ENCODE data around the gene MYLK3.

The MYLK3 gene

DNA sequence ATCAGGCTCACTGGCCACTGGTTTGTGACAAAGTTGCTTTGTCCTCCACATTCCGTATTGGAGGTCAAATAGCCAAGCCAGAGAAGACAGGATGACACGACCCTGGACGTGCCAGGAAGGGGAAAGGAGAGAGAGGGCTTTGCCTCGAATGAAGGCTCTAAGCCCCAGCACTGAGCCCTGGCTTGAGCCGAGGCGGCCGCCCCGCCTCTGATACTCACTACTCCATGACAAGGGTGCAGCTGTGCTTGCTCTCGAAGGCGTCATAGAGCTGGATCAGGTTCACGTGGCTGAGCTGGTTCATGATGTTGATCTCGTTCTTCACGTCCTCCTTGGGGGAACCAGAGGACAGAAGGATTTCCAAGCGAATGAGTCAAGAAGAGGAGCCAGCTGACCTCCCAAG, 19.3 kb downstream of the MYLK3 start:
- TF ChIP-seq, protein P1, sequence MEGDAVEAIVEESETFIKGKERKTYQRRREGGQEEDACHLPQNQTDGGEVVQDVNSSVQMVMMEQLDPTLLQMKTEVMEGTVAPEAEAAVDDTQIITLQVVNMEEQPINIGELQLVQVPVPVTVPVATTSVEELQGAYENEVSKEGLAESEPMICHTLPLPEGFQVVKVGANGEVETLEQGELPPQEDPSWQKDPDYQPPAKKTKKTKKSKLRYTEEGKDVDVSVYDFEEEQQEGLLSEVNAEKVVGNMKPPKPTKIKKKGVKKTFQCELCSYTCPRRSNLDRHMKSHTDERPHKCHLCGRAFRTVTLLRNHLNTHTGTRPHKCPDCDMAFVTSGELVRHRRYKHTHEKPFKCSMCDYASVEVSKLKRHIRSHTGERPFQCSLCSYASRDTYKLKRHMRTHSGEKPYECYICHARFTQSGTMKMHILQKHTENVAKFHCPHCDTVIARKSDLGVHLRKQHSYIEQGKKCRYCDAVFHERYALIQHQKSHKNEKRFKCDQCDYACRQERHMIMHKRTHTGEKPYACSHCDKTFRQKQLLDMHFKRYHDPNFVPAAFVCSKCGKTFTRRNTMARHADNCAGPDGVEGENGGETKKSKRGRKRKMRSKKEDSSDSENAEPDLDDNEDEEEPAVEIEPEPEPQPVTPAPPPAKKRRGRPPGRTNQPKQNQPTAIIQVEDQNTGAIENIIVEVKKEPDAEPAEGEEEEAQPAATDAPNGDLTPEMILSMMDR (IDR thresholded peaks at IDR 0.05; ENCODE audit: control insufficient read depth, insufficient read depth, low read depth, low read length, missing control alignments): no peak
- DNase-seq (ENCODE audit: low read depth): no peak
- H3K4me3 ChIP-seq (ENCODE audit: control insufficient read depth, low read depth, low read length): no peak overlapping the region

DNA sequence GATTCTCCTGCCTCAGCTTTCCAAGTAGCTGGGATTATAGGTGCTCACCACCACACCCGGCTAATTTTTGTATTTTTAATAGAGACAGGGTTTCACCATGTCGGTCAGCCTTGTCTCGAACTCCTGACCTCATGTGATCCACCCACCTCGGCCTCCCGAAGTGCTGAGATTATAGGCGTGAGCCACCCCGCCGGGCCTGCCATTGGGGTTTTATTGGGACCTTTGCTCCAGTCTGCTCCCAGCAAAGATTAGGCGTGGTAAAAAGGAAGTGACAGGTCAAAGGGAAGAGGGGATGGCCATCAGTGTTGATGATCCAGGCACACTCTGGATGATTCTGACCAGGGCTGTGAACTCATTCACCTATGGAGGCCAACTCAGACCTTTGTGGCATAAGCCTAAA, 20.5 kb downstream of the MYLK3 start:
- DNase-seq (ENCODE audit: low read depth): no peak
- H3K4me3 ChIP-seq (ENCODE audit: control insufficient read depth, low read depth, low read length): no peak overlapping the region
- TF ChIP-seq, protein P1 (IDR thresholded peaks at IDR 0.05; ENCODE audit: control insufficient read depth, insufficient read depth, low read depth, low read length, missing control alignments): no peak

DNA sequence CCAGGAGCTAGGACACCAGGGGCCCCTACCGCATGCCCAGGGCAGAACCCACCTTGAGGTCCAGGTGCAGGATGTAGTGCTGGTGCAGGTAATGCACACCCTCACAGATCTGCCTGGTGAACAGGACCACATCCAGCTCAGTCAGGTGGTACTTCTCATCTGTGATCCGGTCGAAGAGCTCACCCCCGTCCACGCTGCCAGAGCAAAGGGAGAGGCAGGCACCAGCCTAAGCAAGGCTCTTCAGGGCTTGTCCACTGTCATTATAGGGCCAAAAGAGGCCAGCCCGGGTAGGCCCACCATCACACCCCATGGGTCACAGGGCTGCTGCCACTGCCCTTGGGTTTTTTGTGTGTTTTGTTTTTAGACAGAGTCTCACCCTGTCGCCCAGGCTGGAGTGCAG, 21.0 kb downstream of the MYLK3 start:
- TF ChIP-seq, protein P1 (IDR thresholded peaks at IDR 0.05; ENCODE audit: control insufficient read depth, insufficient read depth, low read depth, low read length, missing control alignments): no peak
- H3K4me3 ChIP-seq (ENCODE audit: control insufficient read depth, low read depth, low read length): no peak overlapping the region
- no peak for DNase-seq (ENCODE audit: low read depth)

DNA sequence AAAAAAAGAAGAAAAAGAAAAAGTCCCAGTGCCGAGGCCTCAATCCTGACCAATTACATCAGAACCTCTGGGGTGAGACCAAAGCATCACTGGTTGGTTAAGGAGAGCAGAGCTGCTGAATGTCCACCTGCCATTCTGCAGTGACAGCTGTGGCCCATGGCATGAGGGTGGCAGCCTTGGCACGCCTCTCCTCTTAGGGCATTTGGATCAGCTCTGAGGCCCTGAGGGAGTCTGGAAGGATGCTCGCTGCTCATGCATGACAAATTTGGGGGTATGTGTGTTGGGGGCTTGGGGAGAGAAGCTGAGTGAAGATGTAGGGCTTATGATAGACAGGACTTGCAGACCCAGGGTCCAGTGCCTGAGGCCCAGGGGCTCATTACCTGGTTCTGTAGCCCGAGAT, 26.3 kb downstream of the MYLK3 start:
- DNase-seq (ENCODE audit: low read depth): no peak
- TF ChIP-seq, protein P1 (IDR thresholded peaks at IDR 0.05; ENCODE audit: control insufficient read depth, insufficient read depth, low read depth, low read length, missing control alignments): no peak
- H3K4me3 ChIP-seq (ENCODE audit: control insufficient read depth, low read depth, low read length): no peak overlapping the region

DNA sequence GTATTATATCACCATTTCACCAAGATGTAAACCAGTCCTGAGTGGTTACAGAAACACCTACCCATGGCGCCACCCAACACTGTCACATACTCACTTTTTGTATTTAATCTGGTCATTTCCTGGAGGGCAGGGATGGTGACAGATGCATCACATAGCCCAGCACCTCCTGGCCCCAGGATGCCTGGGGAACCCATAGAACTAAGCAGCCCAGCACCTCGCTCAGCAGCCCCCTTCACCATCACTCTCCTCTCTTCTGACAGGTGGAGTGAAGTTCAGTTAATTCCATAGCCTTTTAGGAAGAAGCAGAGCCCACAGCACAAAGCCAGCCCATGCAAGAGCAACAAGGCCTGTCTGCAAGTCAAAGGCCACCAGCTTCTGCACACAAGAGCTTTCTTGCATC, 27.5 kb downstream of the MYLK3 start:
- DNase-seq (ENCODE audit: low read depth): no peak
- TF ChIP-seq, protein P1 (IDR thresholded peaks at IDR 0.05; ENCODE audit: control insufficient read depth, insufficient read depth, low read depth, low read length, missing control alignments): no peak
- no peak overlapping the region for H3K4me3 ChIP-seq (ENCODE audit: control insufficient read depth, low read depth, low read length)

DNA sequence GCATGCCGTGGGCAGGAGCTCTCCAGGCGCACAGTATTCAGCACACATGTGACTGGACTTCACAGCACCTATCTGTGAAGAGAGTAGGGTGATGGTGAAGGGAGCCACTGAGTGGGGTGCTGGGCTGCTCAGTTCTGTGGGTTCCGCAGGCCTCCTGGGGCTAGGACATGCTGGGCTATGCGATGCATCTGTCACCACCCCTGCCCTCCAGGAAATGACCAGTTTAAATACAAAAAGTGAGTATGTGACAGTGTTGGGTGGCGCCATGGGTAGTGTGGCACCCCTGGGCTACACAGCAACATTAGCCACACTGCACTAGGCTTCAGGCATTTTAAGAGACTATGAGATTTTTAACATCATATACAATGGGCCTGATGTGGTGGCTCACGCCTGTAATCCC, 28.6 kb downstream of the MYLK3 start:
- no peak overlapping the region for H3K4me3 ChIP-seq (ENCODE audit: control insufficient read depth, low read depth, low read length)
- TF ChIP-seq, protein P1 (IDR thresholded peaks at IDR 0.05; ENCODE audit: control insufficient read depth, insufficient read depth, low read depth, low read length, missing control alignments): no peak
- no peak for DNase-seq (ENCODE audit: low read depth)

DNA sequence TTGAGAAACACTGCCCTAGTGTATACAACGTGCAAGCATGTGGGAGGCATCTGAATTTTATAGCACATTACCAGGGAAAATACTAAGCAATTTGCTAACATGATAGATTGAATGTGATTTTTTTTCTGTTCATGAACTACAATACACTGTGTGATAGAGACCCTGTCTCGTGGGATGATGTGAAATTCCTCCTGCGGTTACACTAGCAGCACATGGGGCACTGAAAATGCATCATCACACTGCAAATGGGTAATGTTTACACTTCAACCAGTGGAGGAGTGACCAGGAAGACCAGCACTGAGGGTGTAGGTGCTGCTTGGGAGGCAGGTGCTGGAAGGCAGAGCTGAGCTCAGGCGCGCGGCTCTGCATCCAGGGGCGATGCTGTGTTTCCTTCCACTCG, 29.9 kb downstream of the MYLK3 start:
- TF ChIP-seq, protein P1 (IDR thresholded peaks at IDR 0.05; ENCODE audit: control insufficient read depth, insufficient read depth, low read depth, low read length, missing control alignments): no peak
- H3K4me3 ChIP-seq (ENCODE audit: control insufficient read depth, low read depth, low read length): no peak overlapping the region
- no peak for DNase-seq (ENCODE audit: low read depth)
